GM12801 (cell line): Measurements from ENCODE around the gene HOXD11.

Source experiments
- CTCF ChIP-seq: IDR thresholded peaks from one replicate; pipeline ENCODE4 v1.5.1; 2011; ENCODE audit warnings: control low read depth; ENCODE audit not compliant: insufficient read length; ENCODE audit errors: extremely low read depth

HOXD11 gene

GRCh38 chr2:176150584-176151441, 43.7 kb downstream of the HOXD11 start:
- TF ChIP-seq CTCF: no peak

GRCh38 chr2:176151442-176152287, 44.6 kb downstream of the HOXD11 start, which contains the start of gene HOXD4:
TSS of gene HOXD4 (plus strand) at chr2:176151550. CDS start at chr2:176151634, 84 bp downstream.
- TF ChIP-seq CTCF: no peak

DNA sequence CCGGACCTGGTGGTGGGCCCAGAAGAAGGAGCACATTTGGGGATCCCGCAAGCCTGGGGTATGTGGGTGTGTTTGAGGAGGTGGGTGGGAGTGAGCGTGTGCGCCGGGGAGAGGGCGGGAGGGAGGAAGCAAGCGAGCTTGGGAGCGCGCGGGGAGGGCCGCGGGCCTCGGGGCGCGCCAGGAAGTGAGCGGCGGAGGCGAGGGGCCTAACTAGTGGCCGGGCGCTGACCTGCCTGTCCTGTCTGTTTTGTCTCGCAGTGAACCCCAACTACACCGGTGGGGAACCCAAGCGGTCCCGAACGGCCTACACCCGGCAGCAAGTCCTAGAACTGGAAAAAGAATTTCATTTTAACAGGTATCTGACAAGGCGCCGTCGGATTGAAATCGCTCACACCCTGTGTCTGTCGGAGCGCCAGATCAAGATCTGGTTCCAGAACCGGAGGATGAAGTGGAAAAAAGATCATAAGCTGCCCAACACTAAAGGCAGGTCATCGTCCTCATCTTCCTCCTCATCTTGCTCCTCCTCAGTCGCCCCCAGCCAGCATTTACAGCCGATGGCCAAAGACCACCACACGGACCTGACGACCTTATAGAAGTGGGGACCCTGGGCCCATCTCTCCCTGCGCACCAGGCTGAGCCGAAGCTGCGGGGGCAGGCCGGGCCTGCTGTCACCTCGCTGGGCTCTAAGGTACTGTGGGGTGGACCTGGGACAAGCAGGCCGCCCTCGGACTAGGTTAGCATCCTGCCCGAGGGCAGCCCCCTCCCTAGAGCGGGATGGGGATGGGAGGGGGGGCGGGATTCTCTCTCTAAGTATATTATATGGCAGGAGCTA, 45.5 kb downstream of the HOXD11 start:
- TF ChIP-seq CTCF: no peak

GRCh38 chr2:176154576-176155252, 47.6 kb downstream of the HOXD11 start:
- no peak for TF ChIP-seq CTCF

GRCh38 chr2:176155356-176156044, 48.4 kb downstream of the HOXD11 start:
- no peak for TF ChIP-seq CTCF

- TF ChIP-seq CTCF: no peak
These were observed 49.3 kb downstream of the HOXD11 start for GRCh38 chr2:176156301-176156806.
